SKM-1 (cell line): Measurements from ENCODE around the gene PLEKHM2.
"Not testable (repeated sequence)": the region's sequence is repeated elsewhere in the genome, so short reads cannot be mapped to it uniquely, and the experiment has no call there.

ENCODE experiments used
- DNase-seq: peaks from one replicate; lab custom pipeline; 2025; ENCODE audit not compliant: unreplicated experiment; lab: John Stamatoyannopoulos, UW

PLEKHM2 gene

GRCh38 chr1:15699321-15699720 lies 15.2 kb downstream of the PLEKHM2 start:
- DNase-seq = not testable (repeated sequence)

GRCh38 chr1:15700508-15700907 lies 16.4 kb downstream of the PLEKHM2 start:
- DNase-seq = no peak

GRCh38 chr1:15701784-15702183 lies 17.7 kb downstream of the PLEKHM2 start:
- DNase-seq = no peak

- no peak for DNase-seq
Measured at GRCh38 chr1:15702722-15703550, 18.8 kb downstream of the PLEKHM2 start.

GRCh38 chr1:15703562-15703961 lies 19.4 kb downstream of the PLEKHM2 start:
- no peak for DNase-seq

GRCh38 chr1:15704526-15705183 lies 20.5 kb downstream of the PLEKHM2 start:
- DNase-seq = no peak

- no peak for DNase-seq
Measured at GRCh38 chr1:15705184-15705566, 21.1 kb downstream of the PLEKHM2 start.

DNA sequence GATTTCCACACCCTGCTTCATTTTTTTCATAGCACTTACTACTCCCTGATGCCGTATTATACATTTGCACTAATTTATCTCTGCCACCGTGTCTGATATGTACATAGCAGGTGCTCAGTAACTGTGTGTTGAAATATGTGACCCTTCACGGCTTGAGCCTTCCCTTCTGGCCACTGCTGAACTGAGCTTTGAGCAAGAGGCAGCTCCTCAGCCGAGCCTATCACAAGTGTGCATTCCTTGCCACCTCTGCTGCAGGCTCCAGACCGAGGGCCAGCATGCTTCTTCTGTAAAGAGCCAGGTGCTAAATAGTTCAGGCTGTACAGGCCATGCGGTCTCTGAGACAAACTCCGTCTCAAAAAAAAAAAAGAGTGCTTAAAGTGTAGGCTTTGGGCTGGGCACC lies 22.6 kb downstream of the PLEKHM2 start:
- no peak for DNase-seq

DNA sequence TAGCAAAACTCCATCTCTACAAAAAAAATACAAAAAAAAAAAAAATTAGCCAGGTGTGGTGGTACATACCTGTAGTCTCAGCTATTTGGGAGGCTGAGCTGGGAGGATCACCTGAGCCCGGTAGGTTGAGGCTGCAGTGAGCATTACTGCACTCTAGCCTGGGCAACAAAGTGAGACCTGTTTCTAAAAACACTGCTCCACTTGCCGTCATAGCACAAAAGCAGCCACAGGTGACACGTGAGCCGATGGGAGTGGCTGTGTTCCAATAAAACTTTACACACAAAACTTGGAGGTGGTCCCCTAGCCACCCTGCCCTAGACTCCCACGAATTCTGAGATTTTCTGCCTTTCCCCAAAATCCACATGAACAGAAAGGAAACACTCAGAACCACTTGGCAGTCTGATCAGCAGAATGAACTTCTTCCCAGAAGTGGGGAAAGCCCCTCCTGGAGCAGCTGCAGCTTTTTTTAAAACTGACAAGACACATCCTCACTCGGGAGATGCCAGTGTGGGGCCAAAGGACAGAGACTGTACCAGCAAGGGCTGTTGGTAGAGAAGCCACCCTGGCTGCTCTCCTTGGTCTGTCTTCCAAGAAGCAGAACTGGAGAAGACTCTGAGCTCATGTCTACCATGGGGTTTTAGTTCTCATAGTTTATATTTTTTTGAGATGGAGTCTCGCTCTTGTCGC lies 23.3 kb downstream of the PLEKHM2 start:
- no peak for DNase-seq

DNA sequence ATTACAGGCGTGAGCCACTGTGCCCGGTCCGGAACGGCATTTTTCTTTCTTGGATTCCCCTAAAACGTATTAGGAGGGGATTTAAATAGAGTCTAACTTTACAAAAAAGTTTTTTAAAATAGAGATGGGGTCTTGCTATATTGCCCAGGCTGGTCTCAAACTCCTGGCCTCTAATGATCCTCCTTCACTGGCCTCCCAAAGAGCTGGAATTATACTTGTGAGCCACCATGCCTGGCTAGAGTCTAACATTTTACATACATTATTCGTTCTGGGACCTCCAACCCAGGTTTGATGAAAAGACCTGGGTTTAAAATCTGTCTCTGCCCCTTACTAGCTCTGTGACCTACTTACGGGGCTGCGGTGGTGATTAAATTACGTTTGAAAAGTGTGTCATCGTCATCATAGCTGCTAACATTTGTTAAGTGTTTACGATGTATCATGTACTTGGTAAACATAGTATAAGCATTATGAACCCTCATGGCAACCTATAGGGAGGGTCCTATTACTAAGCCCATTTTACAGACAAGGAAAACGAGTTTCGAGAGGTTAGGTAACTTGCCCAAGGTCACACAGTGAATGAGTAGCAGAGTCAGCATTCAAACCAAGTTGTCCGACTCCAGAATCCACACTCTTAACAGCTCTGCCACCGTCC lies 24.5 kb downstream of the PLEKHM2 start:
- no peak for DNase-seq

DNA sequence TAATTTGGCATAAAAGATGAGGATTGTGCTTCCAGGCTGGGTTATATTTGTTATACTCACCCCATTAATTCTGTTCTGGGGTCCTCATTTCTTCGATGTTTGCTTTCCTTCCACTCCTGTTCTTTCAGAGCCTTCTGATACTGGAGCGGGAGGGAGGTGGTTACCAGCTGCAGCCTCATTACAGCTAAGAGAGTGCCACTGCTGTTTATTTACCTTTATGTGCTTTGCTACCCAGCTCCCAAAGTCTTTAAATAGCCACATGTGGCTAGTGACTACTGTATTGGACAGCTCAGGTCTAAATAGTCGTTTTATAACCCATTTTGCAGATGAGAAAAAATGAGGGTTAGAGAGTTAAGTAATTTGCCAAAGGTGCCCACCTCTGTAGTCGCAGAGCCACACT lies 25.1 kb downstream of the PLEKHM2 start:
- DNase-seq = no peak

DNA sequence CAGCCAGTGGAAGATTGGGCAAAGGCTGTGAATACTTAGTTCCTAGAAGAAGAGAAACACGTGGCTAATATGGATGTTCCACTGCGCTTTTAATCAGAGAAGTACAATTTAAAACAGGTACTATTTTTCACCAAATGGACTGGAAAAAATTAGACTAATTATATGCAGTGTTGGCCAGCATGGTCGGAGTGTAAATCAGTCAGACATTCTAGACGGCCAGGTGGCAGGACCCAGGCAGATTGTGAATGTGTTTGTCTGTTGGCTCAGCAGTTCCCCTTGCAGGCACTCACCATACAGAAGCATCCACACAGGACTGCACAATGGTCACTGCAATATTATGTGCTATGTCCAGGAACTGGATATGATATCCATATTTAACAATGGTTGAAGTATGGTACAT lies 28.0 kb downstream of the PLEKHM2 start:
- DNase-seq = no peak

GRCh38 chr1:15714406-15715136 lies 30.5 kb downstream of the PLEKHM2 start:
- DNase-seq = no peak

DNA sequence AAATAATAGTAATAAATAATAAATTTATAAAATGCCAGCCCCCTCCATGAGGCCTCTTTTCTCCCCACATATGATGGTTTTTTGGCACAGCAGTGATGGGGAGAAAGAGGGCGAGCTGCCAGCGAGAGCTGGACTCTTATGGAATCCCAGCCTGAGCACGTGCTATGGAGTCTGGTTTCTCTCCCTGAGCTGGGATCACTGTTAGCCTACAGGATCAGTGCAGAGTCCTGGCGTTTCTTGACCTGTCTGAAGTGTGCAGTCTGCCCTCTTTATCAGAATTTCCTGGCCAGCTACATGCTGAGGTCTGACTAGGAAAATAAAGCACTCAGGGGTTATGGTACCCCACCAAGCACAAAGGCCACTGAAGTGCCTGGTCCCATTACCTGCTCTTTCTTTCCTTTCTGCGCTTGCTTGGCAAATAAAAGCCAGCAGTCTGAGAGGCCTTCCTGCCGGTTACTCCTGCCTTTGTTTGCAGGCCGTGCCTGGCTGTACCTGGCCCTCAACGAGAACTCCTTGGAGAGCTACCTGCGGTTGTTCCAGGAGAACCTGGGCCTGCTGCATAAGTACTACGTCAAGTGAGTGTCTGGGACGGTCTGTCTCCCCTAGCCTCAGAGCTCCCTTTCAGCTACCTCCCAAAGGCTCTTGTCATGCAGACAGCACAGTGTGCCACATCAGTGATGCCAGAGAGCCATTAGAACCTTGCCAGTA lies 33.5 kb downstream of the PLEKHM2 start:
- no peak for DNase-seq

- DNase-seq = no peak
Measured at GRCh38 chr1:15718199-15718601, 34.1 kb downstream of the PLEKHM2 start.

DNA sequence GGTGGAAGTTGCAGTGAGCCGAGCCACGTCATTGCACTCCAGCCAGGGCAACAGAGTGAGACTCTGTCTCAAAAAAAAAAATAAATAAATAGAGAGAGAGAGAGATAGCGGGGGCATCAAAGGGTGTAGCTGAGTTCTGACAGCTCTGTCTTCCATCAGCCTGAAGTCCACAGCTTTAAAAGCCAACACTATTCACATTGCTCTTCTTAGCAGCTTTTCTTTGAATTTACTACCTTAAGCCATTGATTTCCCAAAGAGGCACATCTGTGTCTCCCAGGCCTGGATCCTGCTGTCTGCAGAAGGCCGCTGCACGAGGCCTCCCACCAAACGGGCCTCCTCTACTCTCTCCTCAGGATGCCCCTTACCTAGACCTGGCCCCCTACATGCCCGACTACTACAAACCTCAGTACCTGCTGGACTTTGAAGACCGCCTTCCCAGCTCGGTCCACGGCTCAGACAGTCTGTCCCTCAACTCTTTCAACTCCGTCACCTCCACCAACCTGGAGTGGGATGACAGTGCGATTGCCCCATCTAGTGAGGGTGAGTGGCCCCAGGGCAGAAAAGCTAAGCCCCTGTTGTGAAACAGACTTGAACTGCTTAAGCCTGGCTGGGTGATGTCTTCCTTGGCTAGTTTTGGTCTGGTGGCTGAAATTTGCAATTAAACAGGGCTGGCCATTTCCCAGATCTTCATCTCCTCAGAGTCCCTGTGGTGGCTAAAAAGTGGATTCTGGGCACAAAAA lies 35.4 kb downstream of the PLEKHM2 start:
- no peak for DNase-seq

GRCh38 chr1:15720861-15721260 lies 36.7 kb downstream of the PLEKHM2 start:
- DNase-seq = no peak

DNA sequence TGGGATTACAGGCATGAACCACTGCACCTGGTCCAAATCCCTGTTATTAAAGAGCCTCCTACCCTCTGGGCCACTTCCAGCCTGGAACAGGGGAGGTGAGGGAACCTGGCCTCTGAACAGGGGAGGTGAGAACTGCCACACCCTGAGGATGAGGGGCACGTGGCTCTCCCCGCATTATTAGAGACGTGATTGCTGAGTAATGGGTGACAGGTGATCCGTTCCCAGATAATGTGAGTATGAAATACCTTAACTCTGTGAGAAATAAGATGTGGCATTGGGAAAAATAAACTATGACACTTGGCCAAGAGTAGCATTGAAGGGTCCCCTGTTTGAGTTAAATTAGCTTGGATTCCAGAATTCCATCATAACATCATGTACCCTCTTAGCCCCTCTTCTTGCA lies 38.3 kb downstream of the PLEKHM2 start:
- DNase-seq = no peak

- no peak for DNase-seq
Measured at GRCh38 chr1:15722836-15723532, 38.9 kb downstream of the PLEKHM2 start.
